ENCODE measurements around the gene SENP7.
"Not testable (repeated sequence)": the region's sequence is repeated elsewhere in the genome, so short reads cannot be mapped to it uniquely, and the experiment has no call there.

The SENP7 gene

DNA sequence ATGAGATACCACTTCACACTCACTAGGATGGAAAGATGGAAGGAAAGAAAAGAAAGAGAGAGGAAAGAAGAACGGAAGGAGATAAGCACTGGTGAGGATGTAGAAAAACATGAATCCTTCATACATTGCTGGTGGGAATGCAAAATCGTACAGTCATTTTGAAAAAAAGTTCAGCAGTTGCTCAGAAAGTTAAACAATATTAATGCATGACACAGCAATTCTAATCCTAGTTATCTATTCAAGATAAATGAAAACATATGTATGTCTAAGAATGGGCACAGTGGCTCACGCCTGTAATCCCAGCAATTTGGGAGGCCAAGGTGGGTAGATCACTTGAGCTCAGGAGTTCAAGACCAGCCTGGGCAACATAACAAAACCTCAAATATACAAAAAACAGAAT, 59.1 kb downstream of the SENP7 start:
- DNase-seq: no peak

DNA sequence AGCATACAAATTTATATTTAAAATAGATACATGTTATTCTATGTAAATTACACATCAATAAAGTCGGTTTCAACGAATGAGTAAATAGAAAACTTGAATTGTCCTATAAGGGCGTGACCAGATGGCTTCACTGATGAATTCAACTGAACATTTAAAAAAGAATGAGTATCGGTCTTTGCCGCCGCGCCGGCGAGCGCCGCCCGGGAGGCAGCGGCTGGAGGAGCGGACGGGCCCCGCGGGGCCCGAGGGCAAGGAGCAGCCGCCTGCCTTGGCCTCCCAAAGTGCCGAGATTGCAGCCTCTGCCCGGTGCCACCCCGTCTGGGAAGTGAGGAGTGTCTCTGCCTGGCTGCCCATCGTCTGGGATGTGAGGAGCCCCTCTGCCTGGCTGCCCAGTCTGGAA, 74.4 kb downstream of the SENP7 start:
- not testable (repeated sequence) for DNase-seq

DNA sequence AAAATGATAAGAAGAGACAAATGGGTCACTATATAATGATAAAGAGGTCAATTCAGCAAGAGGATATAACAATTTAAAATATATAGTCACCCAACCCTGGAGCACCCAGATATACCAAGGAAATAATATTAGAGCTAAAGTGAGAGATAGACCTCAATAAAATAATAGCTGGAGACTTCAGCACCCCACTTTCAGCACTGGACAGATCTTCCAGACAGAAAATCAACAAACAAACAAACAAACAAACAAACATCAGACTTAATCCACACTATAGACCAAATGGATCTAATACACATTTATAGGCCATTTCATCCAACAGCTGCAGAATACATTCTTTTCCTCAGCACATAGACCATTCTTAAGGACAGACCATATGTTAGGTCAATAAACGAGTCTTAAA, 79.4 kb downstream of the SENP7 start:
- no peak for DNase-seq

DNA sequence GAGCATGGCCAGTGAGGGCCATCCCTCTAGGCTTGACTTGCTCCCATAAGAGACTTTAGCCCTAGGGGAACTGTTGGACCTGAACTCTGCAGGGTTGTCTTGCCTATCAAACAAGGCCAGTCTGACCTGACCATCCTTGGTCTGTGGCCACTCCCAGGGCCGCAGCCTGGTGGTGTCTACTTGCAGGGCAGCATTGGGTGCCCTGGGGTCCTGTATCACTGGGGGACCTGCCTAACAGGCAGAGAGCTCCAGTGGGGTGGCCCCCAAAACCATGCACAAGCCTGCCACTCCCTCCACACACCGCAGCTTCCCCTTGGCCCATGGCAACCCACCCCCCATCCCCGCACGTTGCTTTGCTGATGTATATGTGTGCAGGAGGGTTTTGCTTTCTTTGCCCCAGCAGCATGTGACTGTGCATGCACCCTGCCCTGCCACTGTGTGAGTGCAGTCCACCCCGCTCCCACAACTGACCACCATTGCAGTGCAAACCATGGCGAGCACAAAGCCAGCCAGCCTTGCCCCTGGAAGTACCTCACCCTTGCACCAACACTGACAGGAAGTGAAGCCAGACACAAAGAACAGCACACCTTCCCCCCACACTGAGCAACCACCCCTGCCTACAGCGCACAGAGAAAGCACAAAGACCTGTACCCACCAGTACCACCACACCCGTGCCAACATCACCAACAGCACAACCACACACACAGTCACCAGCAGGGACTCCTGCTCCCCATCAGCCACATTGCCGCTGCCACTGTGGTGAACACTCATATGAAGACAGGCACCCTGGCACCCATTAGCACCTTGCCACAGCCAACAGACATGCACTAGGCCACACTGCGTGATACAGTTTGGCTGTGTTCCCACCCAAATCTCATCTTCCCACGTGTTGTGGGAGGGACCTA, 88.8 kb downstream of the SENP7 start:
- no peak for DNase-seq

DNA sequence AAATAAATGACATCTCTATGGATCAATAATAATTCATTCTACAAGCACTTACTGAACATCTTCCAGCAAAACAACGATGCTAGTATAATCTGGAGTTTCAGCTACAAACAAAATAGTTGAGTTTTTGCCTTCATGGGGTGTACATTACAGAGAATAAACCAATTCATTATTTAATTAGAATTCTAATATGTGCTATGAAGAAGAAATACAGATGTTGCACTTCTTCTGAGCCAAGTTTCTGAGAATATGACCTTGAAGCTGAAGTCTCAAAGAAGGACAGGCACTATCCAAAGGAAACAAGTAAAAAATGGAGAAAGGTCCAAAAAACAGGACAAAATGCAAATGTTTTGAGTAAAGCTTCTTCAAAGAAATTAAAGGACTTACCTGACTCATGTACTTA, 94.2 kb downstream of the SENP7 start:
- DNase-seq: no peak

DNA sequence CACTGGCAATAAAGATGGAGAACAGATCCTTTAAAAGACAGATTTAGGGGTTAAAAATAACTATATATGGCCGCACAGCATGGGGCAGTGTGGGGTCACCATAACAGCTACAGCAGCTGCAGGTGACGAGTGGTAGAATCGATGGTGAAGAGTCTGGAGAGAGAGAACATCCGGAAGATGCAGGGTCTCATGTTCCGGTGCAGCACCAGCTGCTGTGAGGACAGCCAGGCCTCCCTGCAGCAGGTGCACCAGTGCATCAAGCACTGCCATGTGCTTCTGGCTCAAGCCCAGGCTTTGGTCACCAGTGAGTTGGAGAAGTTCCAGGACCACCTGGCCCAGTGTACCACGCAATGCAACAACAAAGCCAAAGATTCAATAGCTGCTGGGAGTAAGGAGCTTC, 98.9 kb downstream of the SENP7 start:
- no peak for DNase-seq

DNA sequence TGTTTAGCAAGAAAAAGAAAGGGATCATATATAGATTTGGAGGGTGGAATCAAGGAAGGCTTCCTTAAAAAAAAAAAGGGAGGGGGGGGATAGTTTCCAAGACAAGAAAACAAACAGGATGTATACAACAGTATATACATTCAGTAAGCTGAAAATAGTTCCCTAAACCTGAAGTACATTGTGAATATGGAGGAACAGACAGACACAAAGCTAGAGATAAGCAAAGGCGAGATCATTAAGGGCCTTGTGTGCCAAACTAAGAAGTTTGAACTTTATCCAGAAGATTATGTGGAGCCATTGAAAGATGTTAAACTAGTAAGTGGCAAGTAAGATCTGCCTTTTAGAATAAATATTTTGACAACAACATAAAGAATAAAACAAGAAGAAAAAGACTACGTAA, 99.4 kb downstream of the SENP7 start:
- DNase-seq: no peak

DNA sequence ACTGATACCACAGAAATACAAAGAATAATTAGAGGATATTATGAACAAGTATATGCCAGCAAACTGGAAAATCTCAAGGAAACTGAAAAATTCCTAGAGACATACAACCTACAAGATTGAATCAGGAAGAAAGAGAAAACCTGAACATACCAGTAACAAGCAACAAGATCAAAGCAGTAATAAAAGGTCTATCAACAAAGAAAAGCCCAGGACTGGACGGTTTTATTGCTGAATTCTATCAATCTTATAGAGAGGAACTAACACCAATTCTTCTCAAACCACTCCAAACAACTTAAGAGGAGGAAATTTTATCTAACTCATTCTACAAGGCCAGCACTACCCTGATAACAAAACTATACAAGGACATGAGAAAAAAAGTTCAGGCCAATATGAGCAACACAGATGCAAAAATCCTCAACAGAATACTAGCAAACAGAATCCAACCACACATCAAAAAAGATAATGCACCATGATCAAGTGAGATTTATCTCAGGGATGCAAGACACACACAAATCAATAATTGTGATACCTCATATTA, 121.5 kb downstream of the SENP7 start:
- no peak for DNase-seq

DNA sequence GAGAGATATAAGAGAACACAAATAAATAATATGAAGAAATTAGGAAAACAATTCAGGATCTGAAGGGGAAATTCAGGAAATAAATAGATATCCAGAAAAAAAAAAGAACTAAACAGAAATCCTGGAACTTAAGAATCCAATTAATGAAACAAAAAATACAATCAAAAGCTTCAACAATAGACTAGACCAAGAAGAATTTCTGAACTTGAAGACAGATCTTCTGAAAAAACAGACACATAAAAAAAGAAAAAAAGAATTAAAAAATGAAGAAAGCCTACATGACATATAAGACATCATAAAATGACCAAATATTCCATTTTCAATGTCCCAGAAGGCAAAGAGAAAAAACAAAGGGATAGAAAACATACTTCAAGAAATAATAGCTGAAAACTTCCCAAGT, 124.3 kb downstream of the SENP7 start:
- DNase-seq: no peak

DNA sequence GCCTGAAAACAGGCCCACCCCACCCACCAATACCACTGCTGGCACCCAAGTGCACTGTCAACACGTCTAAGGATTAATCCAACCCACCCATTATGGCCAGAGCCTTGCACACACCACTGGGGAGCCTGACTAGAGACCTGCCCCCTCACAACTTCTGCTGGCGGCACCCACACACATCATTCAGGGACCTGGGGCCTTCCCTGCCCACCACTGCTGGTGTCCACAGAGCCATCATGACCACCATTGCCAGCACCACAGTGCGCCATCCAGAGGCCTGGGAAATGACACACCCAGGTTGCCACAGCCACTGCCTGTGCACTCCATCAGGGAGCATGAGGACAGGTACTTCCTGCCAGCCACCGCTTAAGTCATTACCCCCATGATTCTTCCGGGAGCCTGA, 125.7 kb downstream of the SENP7 start:
- DNase-seq: no peak

DNA sequence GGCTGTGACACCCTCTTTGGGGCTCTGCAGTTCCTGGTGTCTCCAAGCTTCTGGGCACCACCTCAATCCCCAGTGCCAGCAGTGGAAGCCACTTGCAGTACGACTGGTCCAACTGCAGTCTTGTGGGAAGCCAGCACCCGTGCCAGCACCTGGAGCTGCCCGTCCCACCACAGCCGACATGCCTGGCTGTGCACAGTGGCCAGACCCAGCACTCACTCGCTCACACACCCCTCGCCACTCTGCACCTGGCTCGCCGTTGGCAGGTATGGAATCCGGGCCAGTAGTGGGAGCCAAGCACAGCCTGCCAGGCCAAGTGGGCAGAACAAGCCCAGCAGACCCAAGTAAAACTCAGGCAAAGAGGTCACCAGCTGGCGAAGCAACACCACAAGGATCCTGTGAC, 128.6 kb downstream of the SENP7 start:
- no peak for DNase-seq

DNA sequence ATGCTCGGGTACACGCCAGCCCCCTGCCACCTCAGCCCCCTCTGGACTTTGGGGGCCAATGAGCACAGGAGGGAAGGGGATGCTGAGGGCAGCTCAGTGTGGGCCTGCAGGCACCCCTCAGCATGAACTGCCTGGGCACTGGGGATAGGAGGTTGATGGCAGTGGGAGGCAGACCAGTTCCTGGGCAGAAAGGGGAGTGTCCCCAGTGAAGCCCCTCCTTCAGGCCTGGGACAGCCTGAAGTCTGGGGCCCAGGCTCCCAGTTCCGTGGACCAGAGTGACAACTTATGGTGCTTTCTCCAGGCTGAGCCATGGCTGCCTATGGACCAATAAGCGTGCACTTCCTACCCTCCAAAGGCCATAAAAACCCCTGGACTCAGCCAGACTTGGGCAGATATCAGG, 129.4 kb downstream of the SENP7 start:
- DNase-seq: no peak

DNA sequence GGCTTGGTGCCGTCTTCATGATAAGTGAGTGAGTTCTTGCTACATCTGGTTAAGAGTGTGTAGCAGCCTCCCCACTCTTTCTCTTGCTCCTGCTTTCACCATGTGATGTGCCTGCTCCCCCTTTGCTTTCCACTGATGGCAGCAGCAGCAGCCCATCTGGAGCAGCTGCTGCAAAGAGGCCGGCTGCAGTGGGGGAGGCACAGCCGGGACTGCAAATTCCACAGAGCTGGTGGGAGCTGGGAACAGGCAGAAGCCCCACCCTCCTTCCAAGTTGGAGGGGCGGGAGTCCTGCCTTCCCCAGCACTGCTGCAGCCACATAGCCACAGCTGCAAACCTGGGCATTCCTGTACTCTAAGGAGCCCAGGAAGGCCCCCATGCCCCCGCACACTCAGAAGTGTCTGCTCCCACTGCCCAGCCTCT, 129.8 kb downstream of the SENP7 start:
- no peak for DNase-seq

DNA sequence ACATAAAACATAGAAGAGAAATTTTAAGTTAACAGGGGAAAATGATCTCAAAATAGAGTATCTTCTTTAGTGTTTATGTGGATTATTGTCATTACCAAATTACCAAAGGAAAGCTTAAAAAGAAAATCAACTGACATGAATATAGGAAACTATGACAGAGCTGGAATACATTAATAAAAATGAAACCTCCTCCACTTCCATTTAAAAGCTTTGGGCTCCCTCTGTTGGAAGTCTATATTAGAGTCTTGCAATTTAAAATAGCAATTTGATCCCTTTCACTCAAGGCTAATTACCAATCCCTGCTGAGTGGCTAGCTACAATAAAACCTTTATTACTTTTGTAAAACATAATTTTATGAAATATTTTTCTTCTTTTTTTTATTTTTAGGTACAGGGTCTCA, 131.2 kb downstream of the SENP7 start:
- peak in 1 of 2 donors; percentile 17 for DNase-seq

DNA sequence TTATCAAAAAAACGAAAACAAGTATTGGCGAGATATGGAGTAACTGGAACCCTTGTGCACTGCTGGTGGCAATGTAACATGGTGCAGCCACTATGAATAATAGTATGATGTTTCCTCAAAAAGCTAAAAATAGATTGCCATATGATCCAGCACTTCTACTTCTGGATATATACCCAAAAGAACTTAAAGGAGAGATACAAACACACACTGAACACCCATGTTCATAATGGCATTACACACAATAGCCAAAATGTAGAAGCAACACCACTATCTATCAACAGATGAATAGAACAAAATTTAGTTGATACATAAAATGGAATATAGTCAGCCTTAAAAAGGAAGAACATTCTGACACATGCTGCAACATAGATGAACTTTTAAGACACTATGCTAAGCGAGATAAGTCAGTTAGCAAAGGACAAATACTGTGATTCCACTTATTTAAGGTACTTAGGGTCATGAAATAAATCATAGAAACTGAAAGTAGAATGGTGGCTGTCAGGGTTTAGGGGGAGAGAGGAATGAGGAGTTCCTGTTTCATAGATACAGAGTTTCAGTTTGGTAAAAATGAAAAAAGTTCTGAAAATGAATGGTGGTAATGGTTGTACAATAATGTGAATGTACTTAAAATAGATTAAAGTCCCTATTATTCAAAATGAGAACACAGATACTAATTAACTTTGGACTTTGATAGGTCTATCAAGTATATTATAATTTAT, 133.2 kb downstream of the SENP7 start:
- peak in 1 of 2 donors; percentile 80 for DNase-seq

DNA sequence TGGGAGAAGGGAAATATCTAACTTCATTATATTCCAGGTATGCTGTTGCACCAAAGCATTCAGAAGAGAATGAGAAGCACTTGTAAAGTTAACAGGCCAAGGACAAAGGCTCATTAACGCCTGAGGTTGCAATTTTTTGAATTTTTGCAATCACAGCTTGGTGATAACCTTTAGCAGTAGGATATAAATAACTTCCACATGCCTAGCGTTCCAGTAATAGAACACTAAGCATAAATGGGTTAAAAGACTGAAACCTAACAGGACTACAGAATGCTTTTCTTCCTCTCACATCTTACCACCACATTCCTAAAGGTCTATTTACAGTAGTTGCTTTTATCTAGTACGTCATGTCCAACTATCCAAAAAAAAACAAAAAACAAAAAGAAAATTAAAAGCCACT, 135.2 kb downstream of the SENP7 start:
- no peak for DNase-seq

DNA sequence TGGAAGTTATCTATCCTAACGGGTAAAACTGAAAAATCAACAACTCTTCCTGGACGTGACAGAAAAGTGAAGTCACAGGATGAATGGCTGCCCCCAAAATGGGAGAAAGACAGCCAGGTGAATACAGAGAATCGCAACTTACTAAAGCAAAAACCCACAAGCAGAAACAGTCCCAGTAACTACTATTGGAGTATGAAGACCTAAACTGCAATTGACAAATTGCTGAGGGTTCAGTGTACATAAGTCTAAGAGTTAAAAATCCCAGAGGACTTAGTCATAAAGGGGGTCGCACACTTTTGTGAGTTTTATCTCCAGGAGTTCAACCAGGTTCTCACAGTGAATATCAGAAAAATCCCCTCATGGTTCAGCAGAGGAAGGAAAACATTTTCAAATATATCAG, 135.8 kb downstream of the SENP7 start:
- DNase-seq: no peak

DNA sequence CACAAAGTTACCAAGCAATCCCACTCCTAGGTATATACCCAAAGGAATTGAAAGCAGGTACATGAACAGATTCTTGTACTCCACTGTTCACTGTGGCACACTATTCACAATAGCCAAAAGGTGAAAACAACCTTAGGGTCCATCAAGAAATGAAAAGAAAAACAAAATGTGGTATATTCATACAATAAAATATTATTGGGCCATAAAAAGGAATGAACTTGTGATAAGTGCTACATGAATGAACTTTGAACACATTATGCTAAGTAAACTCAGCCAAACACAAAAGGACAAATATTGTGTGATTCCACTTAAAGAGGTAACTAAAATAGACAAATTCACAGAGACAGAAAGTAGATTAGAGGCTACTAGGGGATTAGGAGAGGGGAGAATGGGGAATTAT, 137.4 kb downstream of the SENP7 start:
- DNase-seq: no peak

DNA sequence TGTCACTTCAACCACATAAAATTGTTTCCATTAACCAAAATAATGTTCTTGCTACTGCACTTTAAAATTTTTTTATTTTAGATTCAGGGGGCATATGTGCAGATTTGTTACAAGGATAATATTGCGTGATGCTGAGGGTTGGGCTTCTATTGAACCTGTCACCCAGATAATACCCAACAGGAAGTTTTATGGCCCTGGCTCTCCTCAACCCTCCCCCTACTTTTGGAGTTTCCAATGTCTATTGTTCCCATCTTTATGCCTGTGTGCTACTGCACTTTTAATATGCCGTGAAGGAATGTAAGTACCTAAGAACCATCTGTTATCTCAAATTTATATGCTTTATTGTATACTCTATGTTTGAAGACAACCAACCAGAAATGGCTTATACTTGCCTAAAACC, 150.6 kb downstream of the SENP7 start:
- no peak for DNase-seq

DNA sequence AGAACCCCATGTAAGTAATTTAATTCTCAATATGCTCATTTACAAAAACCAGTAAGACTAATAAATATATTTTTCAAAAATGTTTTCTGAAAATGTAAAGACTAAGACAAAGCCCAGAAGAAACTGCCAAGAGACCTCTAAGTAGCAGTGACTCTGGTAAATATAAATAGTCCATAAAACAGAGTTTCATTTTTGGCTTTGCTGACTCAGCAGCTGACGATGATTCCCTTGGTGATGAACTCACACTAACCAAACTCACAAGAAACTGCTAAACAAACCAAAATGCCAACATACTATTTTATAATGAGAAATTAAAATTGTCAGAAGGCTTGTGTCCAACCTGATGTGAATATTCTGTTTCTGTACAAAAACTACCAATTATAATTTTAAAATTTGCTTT, 161.2 kb downstream of the SENP7 start:
- no peak for DNase-seq

DNA sequence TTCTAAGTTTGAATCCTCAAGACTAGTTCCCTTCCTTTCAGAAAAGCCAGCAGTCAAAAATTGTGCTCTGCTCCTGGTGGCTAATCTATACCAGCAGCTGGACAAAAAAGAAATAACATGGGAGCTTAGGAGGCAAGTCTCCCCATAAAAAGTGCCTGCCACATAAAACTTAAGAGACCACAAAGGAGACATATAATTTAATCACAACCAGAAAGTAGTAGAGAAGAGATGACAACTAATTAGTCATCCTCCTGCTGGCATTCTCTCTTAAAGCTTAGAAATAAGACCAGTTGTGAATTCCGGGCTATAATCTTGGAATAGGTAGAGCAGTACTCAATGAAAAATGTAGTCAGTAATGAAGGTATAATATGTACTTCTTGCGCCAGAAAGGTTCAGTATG, 172.4 kb downstream of the SENP7 start:
- no peak for DNase-seq

DNA sequence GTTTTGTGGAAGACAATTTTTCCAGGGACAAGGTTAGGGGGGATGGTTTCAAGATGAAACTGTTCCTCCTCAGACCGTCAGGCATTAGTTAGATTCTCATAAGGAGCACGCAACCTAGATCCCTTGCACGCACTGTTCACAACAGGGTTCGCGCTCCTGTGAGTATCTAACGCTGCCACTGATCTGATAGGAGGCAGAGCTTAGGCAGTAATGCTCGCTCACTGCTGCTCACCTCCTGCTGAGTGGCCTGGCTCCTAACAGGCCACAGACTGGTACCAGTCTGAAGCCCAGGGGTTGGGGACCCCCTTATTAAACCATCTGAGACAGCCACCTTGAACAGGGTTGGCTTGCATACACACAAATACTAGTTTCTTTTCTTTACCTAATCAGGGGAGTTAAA, 179.1 kb downstream of the SENP7 start:
- no peak for DNase-seq

DNA sequence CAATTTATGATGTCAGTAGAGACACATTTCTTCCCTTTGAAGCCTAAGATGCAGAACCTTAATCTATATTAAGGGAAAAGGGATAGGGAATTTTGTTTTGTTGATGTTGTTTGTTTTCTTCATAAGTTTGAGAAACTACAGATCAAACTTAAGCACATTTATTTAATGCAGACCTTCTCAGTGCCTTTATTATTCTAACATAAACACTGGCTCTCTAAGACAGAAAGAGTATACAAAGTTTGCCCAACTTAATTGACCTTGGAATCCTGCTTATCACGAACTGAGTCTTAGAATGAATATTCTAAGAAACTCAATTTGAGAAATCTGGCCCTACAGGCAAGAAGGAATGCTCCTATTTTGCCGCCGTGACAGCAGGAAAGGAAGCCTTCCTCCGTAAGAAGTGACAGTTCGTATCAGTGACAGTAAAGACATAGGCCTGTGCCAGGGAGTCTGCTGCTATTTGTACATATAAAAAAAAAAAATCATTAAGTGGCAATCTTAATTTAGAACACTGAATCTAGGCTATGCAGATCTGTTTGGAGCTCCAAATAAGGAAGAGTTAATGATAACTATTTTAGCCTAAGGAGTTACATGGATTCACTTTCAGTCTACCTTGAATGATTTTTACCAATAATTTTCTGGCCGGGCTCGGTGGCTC, 183.9 kb downstream of the SENP7 start:
- DNase-seq: no peak

Measured in bone marrow (tissue), 2 donors.